ENCODE results near the gene MIB2. TPM values are rescaled to one million over a fixed set of nuclear protein-coding genes. Genes with fewer than 3 reads are reported as not detected.

The MIB2 gene
- total RNA-seq, 1 experiment from 2014 or later, result 74.5 TPM

GRCh38 chr1:1604374-1605033 is 10.8 kb upstream of the MIB2 start:
- no TSS peak for BruUV-seq (replicated peaks)
- DNase-seq (ENCODE audit: low read depth, low spot score) (no peak), ATAC-seq (no peak)
- TF ChIP-seq CTCF (IDR thresholded peaks at IDR 0.05) (no peak), SIN3A (IDR thresholded peaks at IDR 0.05; ENCODE audit: borderline replicate concordance, insufficient read depth, low read depth, low read length) (no peak), POLR2AphosphoS5 (IDR thresholded peaks at IDR 0.05; ENCODE audit: low read depth, low read length) (no peak), TCF7L2 (IDR thresholded peaks at IDR 0.05; ENCODE audit: low read depth, low read length) (no peak), REST (IDR thresholded peaks at IDR 0.05; ENCODE audit: insufficient read depth in 1 of 2, low read depth in 2 of 2, low read length in 1 of 2) (no peak)
- Histone ChIP-seq H3K36me3 (ENCODE audit: control insufficient read depth, insufficient read depth, low read length) (no peaks in the 10 kb centered on the region), H3K9me3 (ENCODE audit: control insufficient read depth, insufficient read depth, low read depth, low read length) (no peaks in the 10 kb centered on the region), H3K4me1 (ENCODE audit: control insufficient read depth, insufficient read depth, low read length) (peaks cover 3% of the 10 kb centered on the region; the same call in 1 of the 2 replicates), H3K27ac (ENCODE audit: low read length) (no peak overlapping the region), H3K4me3 (ENCODE audit: low read depth in 2 of 2, low read length in 2 of 2) (no peak overlapping the region), H3K27me3 (ENCODE audit: control insufficient read depth, insufficient read depth, low read length) (no peaks in the 10 kb centered on the region)
- CTCF ChIA-PET, result no interaction called here
- POLR2A ChIA-PET, result no interaction called here
- in situ Hi-C loops (cut with HindIII; ENCODE audit: low pct_unique_long_range_greater_than_20kb, low sequenced_read_pairs) (no loop called here), intact Hi-C loops (cut with micrococcal nuclease; ENCODE audit: unreplicated experiment) (no loop called here)

- peaks cover 3% of the 10 kb centered on the region; the same call in 1 of the 2 replicates for H3K4me1 ChIP-seq (ENCODE audit: control insufficient read depth, insufficient read depth, low read length)
- DNase-seq (ENCODE audit: low read depth, low spot score), result no peak
- in situ Hi-C loops (cut with HindIII; ENCODE audit: low pct_unique_long_range_greater_than_20kb, low sequenced_read_pairs), result no loop called here
- TF ChIP-seq POLR2AphosphoS5 (IDR thresholded peaks at IDR 0.05; ENCODE audit: low read depth, low read length), result no peak
- no peak for TF ChIP-seq TCF7L2 (IDR thresholded peaks at IDR 0.05; ENCODE audit: low read depth, low read length)
- no peak for TF ChIP-seq REST (IDR thresholded peaks at IDR 0.05; ENCODE audit: insufficient read depth in 1 of 2, low read depth in 2 of 2, low read length in 1 of 2)
- no peak for TF ChIP-seq SIN3A (IDR thresholded peaks at IDR 0.05; ENCODE audit: borderline replicate concordance, insufficient read depth, low read depth, low read length)
- TF ChIP-seq CTCF (IDR thresholded peaks at IDR 0.05), result no peak
- ChIA-PET CTCF (no interaction called here), POLR2A (no interaction called here)
- no peaks in the 10 kb centered on the region for H3K27me3 ChIP-seq (ENCODE audit: control insufficient read depth, insufficient read depth, low read length)
- no peak overlapping the region for H3K27ac ChIP-seq (ENCODE audit: low read length)
- peak; percentile 17; the same call in 1 of the 2 replicates for ATAC-seq
- no peaks in the 10 kb centered on the region for H3K36me3 ChIP-seq (ENCODE audit: control insufficient read depth, insufficient read depth, low read length)
- intact Hi-C loops (cut with micrococcal nuclease; ENCODE audit: unreplicated experiment), result no loop called here
- no peak overlapping the region for H3K4me3 ChIP-seq (ENCODE audit: low read depth in 2 of 2, low read length in 2 of 2)
- no peaks in the 10 kb centered on the region for H3K9me3 ChIP-seq (ENCODE audit: control insufficient read depth, insufficient read depth, low read depth, low read length)
- no TSS peak for BruUV-seq (replicated peaks)
These were observed 10.2 kb upstream of the MIB2 start for GRCh38 chr1:1605034-1605591.
